Peyer's patch (tissue), 4 donors: ENCODE data around the gene ZFAND5.

Source experiments
- POLR2A ChIP-seq, 2 donors: fragments of 450-650 bp; IDR thresholded peaks; one replicate each; pipeline ENCODE4 v1.5.1; 2017; ENCODE audit warnings: antibody characterized with exemption in 2 of 2, mild to moderate bottlenecking in 2 of 2, moderate library complexity in 2 of 2
- TF ChIP-seq, protein P1 (sequence below), 6 experiments: fragments of 450-650 bp in 4 of 6; fragments of 200-600 bp in 2 of 6; sonication (generic) in 1 of 6; IDR thresholded peaks; one replicate each; pipeline ENCODE4 v1.5.1; 2017 to 2019; ENCODE audit warnings: antibody characterized with exemption in 6 of 6, mild to moderate bottlenecking in 3 of 6, moderate library complexity in 1 of 6

- no peak for TF ChIP-seq POLR2A (IDR thresholded peaks at IDR 0.05)
- TF ChIP-seq, protein P1, sequence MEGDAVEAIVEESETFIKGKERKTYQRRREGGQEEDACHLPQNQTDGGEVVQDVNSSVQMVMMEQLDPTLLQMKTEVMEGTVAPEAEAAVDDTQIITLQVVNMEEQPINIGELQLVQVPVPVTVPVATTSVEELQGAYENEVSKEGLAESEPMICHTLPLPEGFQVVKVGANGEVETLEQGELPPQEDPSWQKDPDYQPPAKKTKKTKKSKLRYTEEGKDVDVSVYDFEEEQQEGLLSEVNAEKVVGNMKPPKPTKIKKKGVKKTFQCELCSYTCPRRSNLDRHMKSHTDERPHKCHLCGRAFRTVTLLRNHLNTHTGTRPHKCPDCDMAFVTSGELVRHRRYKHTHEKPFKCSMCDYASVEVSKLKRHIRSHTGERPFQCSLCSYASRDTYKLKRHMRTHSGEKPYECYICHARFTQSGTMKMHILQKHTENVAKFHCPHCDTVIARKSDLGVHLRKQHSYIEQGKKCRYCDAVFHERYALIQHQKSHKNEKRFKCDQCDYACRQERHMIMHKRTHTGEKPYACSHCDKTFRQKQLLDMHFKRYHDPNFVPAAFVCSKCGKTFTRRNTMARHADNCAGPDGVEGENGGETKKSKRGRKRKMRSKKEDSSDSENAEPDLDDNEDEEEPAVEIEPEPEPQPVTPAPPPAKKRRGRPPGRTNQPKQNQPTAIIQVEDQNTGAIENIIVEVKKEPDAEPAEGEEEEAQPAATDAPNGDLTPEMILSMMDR (IDR thresholded peaks at IDR 0.05) = no peak
Observed at GRCh38 chr9:72390907-72391306, 25.9 kb upstream of the ZFAND5 start.
